Iris pigment epithelial cell (primary cell): Measurements from ENCODE around the gene C4orf46.
"Not testable (repeated sequence)": the region's sequence is repeated elsewhere in the genome, so short reads cannot be mapped to it uniquely, and the experiment has no call there.

Experiments used
- DNase-seq: peaks from one replicate; pipeline ENCODE4 v3.0.0-alpha.2; 2011; ENCODE audit warnings: low read depth

The C4orf46 gene

DNA sequence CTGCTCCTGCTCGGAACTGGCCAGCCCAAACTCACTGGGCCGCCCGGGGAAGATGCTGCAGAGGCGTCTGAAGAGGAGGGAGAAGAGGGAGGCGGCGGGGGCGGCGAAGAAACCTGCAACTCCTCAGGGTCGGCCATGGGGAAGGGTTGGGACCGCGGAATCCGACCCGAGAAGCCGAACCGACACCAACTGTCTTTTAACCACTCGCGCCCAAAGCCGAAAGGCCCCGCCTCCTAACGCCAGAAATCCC is at the start of gene C4orf46:
TSS of gene C4orf46 (minus strand) at position 223 of the 250 bp plus-strand sequence. CDS start at position 137, 86 bp downstream.
- no peak for DNase-seq

DNA sequence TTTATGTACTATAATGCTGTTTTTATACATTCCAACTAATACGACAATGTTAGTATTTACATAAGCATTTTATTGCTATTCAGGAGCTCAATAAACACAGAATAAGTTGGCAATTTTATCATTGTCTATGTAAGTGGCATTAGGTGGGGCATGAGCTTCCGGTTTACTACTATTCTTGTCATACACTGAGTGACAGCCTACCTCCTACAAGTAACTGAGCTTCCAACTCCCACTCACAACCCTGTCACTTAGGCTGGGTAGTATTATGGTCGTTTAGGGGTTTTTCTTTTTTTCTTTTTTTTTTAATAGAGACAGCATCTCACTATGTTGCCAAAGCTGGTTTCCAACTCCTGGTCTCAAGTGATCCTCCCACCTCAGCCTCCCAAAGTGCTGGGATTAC is 44.1 kb upstream of the C4orf46 start:
- no peak for DNase-seq

DNA sequence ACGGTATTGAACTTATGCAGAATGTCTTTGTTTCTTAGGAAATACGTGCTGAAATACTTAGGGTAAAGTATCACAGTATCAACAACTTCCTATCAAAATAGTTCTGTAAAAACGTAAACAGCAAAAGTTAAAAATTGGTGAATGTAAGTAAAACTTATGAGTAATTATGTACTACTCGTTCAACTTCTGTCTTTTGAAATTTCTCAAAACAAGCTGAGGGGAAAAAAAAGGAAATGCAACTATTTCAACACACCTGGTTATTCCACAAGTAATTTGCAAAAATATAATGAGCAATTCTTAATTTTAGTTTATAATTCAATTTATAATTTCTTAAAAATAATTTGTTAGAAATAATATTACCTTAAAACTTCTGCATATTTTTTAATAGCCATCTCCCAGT is 43.2 kb upstream of the C4orf46 start:
- no peak for DNase-seq

DNA sequence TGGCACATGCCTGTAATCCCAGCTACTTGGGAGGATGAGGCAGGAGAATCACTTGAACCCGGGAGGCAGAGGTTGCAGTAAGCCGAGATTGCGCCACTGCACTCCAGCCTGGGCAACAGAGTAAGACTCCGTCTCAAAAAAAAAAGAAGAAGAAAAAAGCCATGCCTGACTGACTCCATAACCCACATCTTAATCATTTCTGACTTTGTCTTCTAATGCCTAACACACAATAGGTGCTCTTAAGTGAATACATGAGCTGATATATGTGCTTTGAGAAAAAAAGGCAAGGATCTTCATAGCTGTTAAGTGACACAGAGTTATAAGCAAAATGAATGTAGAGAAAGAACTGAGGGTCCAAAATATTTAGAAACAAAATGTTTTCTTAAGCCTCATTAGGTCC is 40.9 kb upstream of the C4orf46 start:
- not testable (repeated sequence) for DNase-seq

DNA sequence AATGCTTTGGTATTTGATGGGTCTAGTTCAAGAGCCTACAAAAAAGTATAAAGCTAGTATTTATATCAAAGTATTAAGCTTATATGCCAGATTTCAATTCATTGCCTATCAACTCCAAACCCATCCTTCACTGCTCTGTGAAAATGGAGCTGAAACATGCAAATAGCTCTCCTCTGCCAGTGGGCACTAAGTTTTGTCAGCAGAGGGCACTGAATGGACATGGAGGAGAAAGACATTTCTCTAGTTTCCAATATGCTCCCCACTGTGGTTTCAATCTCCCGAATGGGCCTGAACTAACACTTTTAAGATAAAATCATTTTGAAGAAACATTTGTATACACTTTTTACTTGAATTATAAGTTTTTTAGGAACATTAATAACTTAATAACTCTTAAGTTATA is 39.1 kb upstream of the C4orf46 start:
- DNase-seq = peak; percentile 17

DNA sequence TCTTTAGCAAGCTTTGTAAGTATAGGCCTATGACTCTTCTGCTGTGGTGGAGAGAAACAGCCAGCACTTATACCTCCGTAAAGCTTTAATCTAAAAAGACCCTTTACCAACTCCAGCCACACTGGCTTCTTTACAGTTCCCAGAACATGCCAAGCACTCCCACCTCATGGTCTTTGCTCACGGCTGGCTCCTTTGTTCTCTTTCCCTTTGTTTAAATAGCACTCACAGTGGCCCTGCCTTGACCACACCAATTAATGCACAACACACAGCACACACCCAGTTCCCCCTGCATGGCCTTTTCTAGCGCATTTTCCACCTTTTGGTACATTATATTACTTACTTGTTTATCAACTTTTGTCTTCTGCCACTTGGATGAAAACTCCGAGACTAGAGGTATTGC is 32.6 kb upstream of the C4orf46 start:
- no peak for DNase-seq

DNA sequence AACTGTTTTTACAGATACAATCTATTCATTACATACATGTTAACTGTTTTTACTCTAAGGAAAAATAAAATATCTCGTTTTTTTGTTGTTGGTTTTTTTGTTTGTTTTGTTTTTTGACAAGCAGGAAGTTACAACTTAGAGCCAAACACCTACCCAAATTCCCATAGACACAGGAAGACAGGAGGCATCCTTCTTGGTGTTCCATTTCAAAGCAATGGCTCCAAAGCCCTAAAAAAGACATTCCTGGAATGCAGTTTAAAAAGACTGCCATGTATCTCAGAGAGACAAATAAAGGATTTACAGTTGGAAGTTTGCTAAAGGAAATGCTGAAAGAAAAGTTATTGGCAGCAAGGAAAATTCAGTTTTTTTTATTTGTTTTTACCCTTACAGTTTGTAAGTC is 17.1 kb upstream of the C4orf46 start:
- no peak for DNase-seq

DNA sequence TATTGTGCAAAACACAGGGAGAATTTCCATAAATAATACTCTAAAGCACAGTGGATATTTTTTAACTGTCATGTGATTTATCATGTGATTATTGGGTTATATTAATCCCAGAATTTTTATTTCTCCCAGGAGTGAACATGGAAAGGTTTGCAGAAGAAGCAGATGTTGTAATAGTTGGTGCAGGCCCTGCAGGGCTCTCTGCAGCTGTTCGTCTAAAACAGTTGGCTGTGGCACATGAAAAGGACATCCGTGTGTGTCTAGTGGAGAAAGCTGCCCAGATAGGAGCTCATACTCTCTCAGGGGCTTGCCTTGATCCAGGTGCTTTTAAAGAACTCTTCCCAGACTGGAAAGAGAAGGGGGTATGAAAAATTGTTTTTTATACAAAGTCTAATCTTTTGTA is 10.4 kb upstream of the C4orf46 start:
- DNase-seq = no peak

DNA sequence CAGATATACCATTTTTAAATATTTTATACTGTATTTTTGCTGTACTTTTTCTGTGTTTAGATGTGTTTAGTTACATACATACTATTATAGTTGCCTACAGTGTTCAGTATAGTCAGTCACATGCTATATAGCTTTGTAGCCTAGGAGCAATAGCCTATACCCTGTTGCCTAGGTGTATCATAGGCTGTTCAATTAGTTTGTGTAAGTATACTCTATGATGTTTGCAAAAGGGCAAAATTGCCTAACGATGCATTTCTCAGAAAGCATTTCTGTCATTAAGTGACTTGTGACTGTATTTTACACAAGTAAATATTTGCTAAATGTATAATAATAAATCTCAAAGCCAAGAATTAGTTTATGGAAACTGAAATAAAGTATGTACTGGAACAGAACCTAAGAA is 9.9 kb upstream of the C4orf46 start:
- no peak for DNase-seq

DNA sequence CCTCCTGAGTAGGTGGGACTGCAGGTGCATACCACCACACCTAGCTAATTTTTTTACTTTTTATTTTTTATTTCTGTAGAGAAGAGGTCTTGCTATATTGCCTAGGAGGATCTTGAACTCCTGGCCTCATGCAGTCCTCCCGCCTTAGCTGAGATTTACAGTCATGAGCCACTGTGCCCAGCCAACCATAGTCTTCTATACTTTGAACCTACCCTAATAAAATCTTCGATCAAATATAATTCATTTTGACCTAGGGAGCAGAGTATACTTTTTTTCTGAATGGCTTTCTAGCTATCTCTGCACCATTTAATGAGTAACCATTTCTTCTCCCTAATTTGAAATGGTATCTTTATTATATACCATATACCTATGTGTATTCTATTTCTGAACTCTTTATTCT is 7.1 kb upstream of the C4orf46 start:
- no peak for DNase-seq

DNA sequence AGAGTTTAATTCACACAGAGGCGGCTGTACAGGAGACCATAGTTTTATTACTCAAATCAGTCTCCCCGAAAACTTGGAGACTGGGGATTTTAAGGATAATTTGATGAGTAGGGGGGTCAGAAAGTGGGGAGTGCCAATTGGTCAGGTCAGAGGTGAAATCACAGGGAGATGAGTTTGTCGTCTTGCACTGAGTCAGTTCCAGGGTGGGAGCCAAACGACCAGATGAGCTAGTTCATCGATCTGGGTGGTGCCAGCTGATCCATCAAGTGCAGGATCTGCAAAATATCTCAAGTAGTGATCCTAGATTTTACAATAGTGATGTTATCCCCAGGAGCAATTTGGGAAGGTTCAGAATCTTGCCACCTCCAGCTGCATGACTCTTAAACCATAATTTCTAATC is 4.4 kb upstream of the C4orf46 start:
- no peak for DNase-seq

DNA sequence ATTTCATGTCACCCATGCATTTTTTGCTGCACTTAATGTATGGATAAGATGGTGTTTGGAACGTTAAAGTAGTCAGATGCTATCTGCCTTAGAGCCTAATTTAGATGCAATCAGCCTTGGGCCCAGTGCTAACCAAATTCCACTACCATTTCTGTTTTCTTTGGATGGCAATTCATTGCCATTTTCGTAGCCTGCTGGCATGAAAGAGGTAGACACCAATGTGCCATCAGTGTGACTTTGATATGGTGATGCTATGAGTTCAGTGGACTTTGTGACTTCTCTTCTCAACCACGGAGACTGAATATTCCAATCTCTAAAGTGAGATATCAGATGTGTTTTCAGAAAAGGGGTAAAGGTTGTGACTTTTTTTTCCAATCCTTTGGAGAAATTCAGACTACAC is 1.9 kb upstream of the C4orf46 start:
- no peak for DNase-seq

DNA sequence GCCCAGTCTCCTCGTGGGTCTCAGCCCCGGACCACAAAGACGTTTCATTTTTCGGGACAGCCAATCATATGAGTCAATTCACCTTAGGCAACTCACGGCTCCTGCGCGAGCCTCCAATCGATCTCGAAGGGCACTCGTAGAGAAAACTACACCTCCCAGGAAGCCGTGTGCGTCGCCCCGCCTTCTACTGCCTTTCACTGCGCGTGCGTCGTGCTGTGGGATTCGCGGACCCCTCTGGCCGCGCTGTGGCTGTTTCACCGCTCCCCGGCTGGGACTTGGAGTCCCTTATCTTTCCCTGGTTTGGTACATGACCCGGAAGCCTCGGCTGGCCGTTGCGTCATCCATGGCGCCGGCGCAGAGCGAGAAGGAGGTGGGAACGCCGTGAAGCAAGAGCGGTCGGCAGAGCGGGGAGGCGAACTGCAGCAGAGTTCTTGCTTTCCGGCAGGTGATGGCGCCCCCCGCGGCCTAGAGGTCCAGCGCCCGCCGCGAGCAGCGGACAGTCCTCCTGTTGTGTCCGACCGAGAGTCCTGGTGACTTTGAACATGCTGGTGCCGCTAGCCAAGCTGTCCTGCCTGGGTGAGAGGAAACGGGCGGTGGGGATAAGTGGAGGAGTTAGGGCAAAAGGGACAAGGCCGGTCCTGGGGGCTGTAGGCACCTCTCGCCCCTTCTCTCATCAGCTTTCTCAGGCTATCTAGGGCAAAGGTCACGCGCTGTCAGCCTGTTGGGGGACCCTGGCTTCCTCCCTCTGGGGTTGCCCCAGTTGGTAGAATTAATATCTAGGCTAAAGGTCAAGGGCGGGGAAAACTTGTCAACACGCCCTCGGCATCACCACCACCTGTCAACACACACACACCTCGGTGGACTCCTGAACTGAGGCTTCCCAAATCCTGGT is 474 bp upstream of the C4orf46 start, which contains the start of gene ETFDH:
TSS of gene ETFDH (plus strand) at position 382 of the 892 bp plus-strand sequence. CDS start at position 543, 161 bp downstream.
- peak; percentile 100 for DNase-seq

DNA sequence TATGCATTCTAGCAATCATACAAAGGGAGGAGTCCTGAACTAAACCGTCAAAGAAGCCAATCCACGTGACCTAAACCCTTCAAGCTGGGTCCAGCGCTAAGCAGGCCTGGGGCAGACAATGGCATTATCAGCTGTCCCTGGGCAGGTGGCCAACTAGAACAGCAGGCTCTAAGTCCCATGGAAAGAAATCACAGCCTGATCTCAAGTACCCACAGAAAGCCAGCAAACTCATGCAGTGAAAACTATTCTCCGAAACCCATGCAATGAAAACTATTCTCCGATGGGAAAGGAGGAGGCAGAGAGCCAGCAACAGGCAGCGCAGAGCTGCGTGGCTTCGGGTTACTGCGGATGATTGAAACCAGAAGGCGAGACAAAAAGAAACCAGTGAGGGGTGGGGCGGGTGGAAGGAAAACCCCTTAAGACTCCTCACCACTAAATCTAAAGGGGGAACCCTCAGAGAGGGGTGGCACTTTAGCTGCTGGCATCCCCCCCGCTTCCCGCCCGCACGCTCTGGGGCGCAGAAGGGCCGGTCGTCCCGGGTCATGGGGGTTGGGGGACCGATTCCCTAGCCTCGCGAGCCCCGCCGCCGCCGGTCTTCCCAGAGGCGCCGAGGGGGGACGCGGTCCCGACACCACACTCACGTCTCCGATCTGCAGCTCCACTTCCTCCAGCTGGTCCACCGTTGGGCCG is 567 bp downstream of the C4orf46 start:
- DNase-seq = peak; percentile 82

DNA sequence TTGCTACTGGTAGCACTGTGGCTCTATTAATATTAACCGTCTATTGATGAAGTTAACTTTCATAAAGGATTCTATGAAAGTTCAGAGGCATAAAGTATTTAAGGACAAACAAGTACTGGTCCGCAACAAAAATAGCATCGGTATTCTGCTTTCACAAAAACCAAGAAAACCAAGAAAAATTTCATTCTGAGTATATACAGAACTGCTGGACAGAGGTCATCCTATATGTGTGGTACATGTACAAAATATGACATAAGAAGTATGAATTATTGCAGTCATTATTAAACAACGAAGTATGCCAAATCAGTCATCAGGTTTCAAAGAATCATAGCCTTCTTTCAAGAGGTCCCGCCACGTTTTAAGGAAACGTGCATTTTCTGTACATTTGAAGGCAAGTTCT is 2.4 kb downstream of the C4orf46 start:
- no peak for DNase-seq

DNA sequence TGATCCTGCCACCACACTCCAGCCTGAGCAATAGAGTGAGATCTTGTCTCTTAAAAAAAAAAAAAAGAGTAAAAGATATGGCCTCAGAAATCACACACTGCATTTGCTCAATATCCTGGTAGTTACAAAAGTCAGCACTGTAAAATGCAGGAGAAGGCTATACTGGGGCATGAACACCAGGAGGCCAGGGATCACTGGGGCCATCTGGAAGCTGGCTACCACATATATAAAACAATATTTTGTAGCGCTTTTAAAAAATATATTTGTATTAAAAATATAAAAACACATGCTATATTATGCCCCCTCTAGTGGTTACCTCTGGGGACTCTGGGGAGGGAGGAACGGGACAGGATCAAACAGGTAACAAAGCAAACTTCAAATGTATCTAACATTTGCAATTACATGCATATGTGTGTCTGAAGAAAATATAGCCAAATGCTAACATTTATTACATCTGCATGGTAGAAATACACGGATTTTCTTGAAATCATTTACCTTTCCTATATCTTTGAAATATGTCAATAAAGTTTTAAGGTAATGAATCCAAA is 4.0 kb downstream of the C4orf46 start:
- peak; percentile 52 for DNase-seq

DNA sequence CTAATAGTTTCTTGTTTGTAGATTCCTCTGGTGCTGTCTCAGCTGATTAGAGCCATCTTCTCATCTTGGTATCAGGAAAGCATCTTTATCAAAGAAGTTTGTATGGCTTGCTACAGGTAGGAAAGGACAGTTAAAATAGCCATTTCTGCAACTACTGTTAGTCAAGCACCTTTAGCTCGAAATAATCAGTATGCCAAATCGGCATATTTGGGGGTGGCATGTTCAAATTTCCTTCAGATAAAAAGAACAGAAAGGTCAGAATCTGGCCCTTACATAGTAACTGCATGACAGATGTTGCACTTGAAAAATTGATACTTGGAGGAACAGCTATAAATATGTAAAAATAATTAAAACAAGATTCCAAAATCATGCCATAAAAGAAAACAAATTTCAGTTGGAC is 4.8 kb downstream of the C4orf46 start:
- no peak for DNase-seq

DNA sequence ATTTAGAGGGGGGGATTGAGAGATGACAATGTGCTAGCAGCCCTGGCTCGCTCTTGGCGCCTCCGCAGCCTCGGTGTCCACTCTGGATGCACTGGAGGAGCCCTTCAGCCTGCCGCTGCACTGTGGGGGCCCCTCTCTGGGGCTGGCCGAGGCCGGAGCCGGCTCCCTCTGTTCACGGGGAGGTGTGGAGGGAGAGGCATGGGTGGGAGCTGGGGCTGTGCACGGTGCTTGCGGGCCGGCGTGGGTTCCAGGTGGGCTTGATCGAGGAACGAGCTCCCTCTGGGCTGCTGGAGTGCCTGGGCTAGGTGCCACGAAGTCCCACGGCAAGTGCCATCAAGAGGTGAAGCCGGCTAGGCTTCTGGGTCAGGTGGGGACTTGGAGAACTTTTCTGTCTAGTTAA is 6.9 kb downstream of the C4orf46 start:
- no peak for DNase-seq

DNA sequence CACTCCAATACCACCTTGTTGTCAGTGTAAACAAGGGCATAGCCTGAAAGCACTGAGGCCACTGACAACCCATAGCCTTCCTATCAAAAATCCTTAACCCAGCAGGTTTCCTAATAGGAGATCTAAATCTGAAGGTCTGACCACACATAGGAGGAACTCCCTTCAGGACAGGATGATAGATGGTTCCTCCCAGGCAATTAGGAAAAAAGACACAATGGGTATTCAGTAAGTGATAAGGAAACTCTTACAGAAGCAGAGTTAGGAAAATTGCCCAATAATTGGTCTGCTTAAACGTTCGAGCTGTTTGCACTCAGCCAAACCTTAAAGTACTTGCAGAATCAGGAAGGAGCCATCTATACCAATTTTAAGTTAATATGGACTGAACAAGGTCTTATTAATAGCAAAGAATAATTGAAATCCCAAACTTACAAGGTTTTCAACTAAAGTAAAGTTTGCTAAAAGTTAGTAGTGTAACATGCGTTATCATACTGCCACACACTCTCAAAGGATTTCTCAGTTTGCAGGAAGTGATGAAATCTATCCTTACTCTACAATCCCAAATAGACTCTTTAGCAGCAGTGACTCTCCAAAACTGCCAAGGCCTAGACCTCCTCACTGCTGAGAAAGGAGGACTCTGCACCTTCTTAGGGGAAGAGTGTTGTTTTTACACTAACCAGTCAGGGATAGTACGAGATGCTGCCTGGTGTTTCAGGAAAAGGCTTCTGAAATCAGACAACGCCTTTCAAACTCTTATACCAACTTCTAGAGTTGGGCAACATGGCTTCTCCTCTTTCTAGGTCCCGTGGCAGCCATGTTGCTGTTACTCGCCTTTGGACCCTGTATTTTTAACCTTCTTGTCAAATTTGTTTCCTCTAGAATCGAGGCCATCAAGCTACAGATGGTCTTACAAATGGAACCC is 7.7 kb downstream of the C4orf46 start:
- DNase-seq = not testable (repeated sequence)

DNA sequence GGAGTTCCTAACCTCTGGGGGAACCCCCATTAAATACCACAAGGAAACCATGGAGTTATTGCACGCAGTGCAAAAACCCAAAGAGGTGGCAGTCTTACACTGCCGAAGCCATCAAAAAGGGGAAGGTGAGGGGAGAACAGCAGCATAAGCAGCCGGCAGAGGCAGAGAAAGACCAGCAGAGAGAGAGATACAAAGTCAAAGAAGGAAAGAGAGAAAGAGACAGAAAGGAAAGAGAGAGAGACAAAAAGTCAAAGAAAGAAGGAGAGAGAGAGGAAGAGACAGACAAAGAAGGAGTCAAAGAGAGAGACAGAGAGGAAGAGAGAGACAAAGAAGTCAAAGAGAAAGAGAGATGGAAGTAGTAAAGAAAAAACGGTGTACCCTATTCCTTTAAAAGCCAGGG is 8.4 kb downstream of the C4orf46 start:
- DNase-seq = not testable (repeated sequence)

DNA sequence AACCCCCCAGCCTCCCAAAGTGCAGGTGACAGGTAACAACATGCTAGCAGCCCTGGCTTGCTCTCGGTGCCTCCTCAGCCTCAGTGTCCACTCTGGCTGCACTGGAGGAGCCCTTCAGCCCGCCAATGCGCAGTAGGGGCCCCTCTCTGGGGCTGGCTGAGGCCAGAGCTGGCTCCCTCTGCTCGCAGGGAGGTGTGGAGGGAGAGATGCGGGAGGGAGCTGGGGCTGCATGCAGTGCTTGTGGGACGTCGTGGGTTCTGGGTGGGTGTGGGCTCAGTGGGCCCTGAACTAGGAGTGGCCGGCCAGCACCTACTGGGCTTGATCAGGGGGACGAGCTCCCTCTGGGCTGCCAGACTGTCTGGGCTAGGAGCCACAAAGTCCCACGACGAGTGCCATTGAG is 14.4 kb downstream of the C4orf46 start:
- no peak for DNase-seq

DNA sequence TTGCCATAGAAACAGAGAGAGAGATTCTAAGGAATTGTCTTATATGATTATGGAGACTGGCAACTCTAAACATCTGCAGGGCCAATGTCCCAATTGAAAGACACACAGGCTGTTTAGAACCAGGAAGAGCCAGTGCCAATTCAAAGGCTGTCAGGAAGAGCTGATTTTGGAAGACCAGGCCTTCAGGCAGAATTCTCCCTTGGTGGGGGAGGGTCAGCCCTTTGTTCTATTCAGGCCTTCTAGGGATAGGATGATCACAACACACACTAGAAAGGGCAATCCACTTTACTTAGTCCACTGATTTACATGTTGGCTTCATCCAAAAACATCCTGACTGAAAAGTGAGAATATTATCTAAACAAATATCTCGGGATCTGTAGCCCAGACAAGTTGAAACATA is 15.2 kb downstream of the C4orf46 start:
- no peak for DNase-seq
